ENCODE measurements around the gene YY1.

DNA sequence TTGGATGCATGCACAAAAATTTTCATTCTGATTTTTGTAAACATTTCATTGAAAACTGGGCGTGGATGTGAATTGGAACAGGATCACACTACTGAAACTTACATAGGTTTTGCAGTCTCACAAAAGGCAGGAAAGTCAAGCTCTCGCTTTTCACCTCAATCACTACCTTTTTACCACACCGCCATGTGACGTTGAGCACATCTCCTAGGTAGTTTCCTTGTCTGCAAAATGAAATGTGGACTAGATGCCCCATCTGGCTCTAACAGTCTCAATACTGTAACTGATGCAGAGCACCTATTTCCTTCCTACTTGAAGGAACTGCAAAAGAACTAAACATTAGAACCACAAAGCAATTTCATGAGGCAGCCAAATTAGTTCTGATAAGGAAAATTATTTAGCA lies 4.4 kb upstream of the YY1 start:
- TF ChIP-seq POLR2A (IDR thresholded peaks at IDR 0.05; ENCODE audit: control extremely low read depth in 1 of 2, low read depth in 2 of 2, low read length in 2 of 2) = no peak
- no peak for TF ChIP-seq ZNF274 (IDR thresholded peaks at IDR 0.05; ENCODE audit: borderline replicate concordance, extremely low read depth, low read length)
- TF ChIP-seq, protein P1, sequence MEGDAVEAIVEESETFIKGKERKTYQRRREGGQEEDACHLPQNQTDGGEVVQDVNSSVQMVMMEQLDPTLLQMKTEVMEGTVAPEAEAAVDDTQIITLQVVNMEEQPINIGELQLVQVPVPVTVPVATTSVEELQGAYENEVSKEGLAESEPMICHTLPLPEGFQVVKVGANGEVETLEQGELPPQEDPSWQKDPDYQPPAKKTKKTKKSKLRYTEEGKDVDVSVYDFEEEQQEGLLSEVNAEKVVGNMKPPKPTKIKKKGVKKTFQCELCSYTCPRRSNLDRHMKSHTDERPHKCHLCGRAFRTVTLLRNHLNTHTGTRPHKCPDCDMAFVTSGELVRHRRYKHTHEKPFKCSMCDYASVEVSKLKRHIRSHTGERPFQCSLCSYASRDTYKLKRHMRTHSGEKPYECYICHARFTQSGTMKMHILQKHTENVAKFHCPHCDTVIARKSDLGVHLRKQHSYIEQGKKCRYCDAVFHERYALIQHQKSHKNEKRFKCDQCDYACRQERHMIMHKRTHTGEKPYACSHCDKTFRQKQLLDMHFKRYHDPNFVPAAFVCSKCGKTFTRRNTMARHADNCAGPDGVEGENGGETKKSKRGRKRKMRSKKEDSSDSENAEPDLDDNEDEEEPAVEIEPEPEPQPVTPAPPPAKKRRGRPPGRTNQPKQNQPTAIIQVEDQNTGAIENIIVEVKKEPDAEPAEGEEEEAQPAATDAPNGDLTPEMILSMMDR (IDR thresholded peaks at IDR 0.05; ENCODE audit: control extremely low read depth in 1 of 3, insufficient read depth in 1 of 3, low read depth in 1 of 3, low read length in 3 of 3) = no peak
- no peak for TF ChIP-seq EZH2 (IDR thresholded peaks at IDR 0.05; ENCODE audit: low read depth, low read length, severe bottlenecking)
- TF ChIP-seq CREB1 (IDR thresholded peaks at IDR 0.05) = no peak
- TF ChIP-seq POLR2AphosphoS5 (IDR thresholded peaks at IDR 0.05; ENCODE audit: low read depth, low read length) = no peak
- TF ChIP-seq, protein P2, sequence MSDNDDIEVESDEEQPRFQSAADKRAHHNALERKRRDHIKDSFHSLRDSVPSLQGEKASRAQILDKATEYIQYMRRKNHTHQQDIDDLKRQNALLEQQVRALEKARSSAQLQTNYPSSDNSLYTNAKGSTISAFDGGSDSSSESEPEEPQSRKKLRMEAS (IDR thresholded peaks at IDR 0.05) = no peak
- no peak for TF ChIP-seq GTF2F1 (IDR thresholded peaks at IDR 0.05; ENCODE audit: borderline replicate concordance, low read depth, low read length)
- no peak for TF ChIP-seq YY1 (IDR thresholded peaks at IDR 0.05; ENCODE audit: low read depth, low read length)
- TF ChIP-seq CEBPB (IDR thresholded peaks at IDR 0.05; ENCODE audit: low read depth, low read length) = no peak
